ENCODE data around the gene ECHDC1.

GRCh38 chr6:127299522-127300240 lies 43.7 kb downstream of the ECHDC1 start:
- no peak for TF ChIP-seq CTCF (IDR thresholded peaks at IDR 0.05)
- TF ChIP-seq POLR2A (IDR thresholded peaks at IDR 0.05), result no peak

Data from lower leg skin (tissue), 3 donors.